Heart left ventricle (tissue), 13 donors: ENCODE data around the gene HSPA4.

Experiments used
- POLR2A ChIP-seq, 2 donors: fragments of 450-650 bp; IDR thresholded peaks; one replicate each; pipeline ENCODE4 v1.6.1; 2017; ENCODE audit warnings: antibody characterized with exemption in 2 of 2, mild to moderate bottlenecking in 2 of 2, moderate library complexity in 2 of 2
- TF ChIP-seq, protein P1 (sequence below), 12 donors: fragments of 200-600 bp; sonication (generic) in 4 of 12; IDR thresholded peaks; one replicate each; pipeline versions ENCODE4 v1.5.0 to v1.8.0; 2018 to 2022; ENCODE audit warnings: antibody characterized with exemption in 12 of 12, mild to moderate bottlenecking in 5 of 12
- donor health status: ischemic (EF 13 %, LVEDD 7.1; RV severe dilation, severe dysfunction).
- donor health status: DM: no; HTN: yes; CAD: no.
- donor health status: DM: no; HTN: no; CAD: no.
- donor health status: ischemic (EF 25% LVEDD 6.9; RV normal size, moderate dysfunction).
- donor health status: ischemic (EF 25% LVEDD 5.7; RV mildly dilated, moderate dysfunction).
- donor health status: ischemic (EF 35%, LVEDD 5.7; RV mildly dilated, moderate dysfunction).
- donor health status: nonischemic (EF 11% LVEDD 7.7; RV severe dilation, severe dysfunction).
- donor health status: DM: yes; HTN: yes; CAD: no.
- donor health status: PGD.
- donor health status: ischemic (EF 29% LVEDD 5.4; RV normal size, mild dysfunction).
- donor health status: nonischemic (EF 23%, LVEDD 6.1; RV moderate dilation, normal function).

DNA sequence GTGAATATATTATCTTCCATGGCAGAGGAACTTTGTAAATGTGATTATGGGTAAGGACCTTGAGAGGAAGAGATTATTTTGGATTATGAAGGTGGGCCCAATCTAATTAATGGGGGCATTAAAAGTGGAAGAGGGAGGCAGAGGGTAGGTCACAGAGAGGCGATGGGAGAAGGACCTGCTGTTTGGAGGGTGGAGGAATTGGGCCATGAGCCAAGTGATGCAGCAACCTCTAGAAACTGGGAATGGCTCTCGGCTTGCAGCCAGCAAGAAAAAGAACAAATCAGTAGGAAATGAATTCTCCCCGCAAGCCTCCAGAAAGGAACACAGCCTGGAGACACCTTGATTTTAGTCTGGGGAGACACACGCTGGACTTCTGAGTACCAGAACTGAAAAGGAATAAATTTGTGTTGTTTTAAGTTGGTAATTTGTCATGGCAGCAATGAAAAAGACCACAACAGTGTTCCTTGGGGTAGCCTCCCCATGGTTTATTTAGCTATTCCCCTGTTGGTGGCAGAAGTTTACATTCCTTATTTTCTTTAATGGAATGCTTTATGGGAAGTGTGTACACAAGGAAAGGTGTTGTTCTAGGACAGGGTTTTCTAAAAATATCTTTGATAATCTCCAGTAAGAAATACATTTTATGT, 103.6 kb downstream of the HSPA4 start:
- TF ChIP-seq, protein P1, sequence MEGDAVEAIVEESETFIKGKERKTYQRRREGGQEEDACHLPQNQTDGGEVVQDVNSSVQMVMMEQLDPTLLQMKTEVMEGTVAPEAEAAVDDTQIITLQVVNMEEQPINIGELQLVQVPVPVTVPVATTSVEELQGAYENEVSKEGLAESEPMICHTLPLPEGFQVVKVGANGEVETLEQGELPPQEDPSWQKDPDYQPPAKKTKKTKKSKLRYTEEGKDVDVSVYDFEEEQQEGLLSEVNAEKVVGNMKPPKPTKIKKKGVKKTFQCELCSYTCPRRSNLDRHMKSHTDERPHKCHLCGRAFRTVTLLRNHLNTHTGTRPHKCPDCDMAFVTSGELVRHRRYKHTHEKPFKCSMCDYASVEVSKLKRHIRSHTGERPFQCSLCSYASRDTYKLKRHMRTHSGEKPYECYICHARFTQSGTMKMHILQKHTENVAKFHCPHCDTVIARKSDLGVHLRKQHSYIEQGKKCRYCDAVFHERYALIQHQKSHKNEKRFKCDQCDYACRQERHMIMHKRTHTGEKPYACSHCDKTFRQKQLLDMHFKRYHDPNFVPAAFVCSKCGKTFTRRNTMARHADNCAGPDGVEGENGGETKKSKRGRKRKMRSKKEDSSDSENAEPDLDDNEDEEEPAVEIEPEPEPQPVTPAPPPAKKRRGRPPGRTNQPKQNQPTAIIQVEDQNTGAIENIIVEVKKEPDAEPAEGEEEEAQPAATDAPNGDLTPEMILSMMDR (IDR thresholded peaks at IDR 0.05) = no peak
- no peak for TF ChIP-seq POLR2A (IDR thresholded peaks at IDR 0.05)
